ENCODE measurements around the gene TSPEAR. TPM values are rescaled to one million over a fixed set of nuclear protein-coding genes. Genes with fewer than 3 reads are reported as not detected.
"Not testable (repeated sequence)": the region's sequence is repeated elsewhere in the genome, so short reads cannot be mapped to it uniquely, and the experiment has no call there.

The TSPEAR gene
- total RNA-seq, 1 experiment from 2014 or later = not detected

GRCh38 chr21:44603911-44604310, 107.5 kb downstream of the TSPEAR start:
- Mint-ChIP-seq H3K4me3 (ENCODE audit: low read depth, unreplicated experiment) (no peak overlapping the region), H3K36me3 (ENCODE audit: insufficient read depth, unreplicated experiment) (no peaks in the 10 kb centered on the region), H3K9me3 (ENCODE audit: low read depth, unreplicated experiment) (no peaks in the 10 kb centered on the region), H3K27me3 (ENCODE audit: unreplicated experiment) (peaks cover 73% of the 10 kb centered on the region), H3K27ac (ENCODE audit: unreplicated experiment) (no peak overlapping the region), H3K4me1 (ENCODE audit: low read depth, unreplicated experiment) (no peaks in the 10 kb centered on the region)
- BruUV-seq (replicated peaks) = no TSS peak
- CTCF ChIA-PET = no interaction called here
- no peak for TF ChIP-seq CTCF (IDR thresholded peaks at IDR 0.05; ENCODE audit: unreplicated experiment)
- no peak for DNase-seq
- intact Hi-C loops (cut with micrococcal nuclease; ENCODE audit: unreplicated experiment) = no loop called here

DNA sequence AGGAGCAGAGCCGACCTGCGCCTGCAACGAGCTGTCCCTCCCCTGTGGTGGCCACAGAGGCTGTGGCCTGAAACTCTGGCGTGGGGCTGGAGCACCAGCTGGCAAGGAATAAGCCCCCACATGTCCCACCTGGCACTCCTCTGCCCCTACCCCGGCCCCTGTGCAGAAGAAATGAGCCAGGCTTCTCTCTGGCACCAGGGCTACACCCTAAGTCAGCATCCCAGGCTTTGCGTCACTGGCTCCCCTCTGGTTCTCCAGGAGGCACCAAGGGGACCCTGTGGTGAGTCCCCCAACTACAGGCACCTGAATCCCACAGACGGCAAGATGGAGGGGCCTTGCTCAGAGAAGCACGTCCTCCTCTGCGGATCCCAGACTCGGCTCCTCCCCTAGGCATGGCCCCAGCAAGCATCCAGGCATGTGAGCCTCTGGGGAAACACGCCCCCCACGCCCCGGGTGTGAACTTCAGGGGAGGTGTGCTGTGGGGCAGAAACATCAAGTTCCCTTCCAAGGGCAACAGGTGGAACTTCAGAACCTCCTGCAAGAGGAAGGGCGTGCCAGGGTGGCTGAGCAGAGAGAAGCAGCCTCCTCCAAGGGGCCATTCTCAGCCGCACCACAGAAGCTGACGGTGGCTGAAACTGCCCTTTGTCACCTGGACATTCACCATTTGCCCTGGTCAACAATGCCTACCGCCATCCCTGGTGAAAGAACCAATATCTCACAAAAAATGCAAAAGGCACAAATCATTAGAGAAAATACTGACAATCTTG, 108.1 kb downstream of the TSPEAR start:
- BruUV-seq (replicated peaks) = no TSS peak
- no peaks in the 10 kb centered on the region for H3K36me3 Mint-ChIP-seq (ENCODE audit: insufficient read depth, unreplicated experiment)
- DNase-seq = no peak
- no peak overlapping the region for H3K4me3 Mint-ChIP-seq (ENCODE audit: low read depth, unreplicated experiment)
- no peak overlapping the region for H3K27ac Mint-ChIP-seq (ENCODE audit: unreplicated experiment)
- peaks cover 79% of the 10 kb centered on the region for H3K27me3 Mint-ChIP-seq (ENCODE audit: unreplicated experiment)
- intact Hi-C loops (cut with micrococcal nuclease; ENCODE audit: unreplicated experiment) = no loop called here
- no peaks in the 10 kb centered on the region for H3K4me1 Mint-ChIP-seq (ENCODE audit: low read depth, unreplicated experiment)
- no peaks in the 10 kb centered on the region for H3K9me3 Mint-ChIP-seq (ENCODE audit: low read depth, unreplicated experiment)
- CTCF ChIA-PET = no interaction called here
- no peak for TF ChIP-seq CTCF (IDR thresholded peaks at IDR 0.05; ENCODE audit: unreplicated experiment)

DNA sequence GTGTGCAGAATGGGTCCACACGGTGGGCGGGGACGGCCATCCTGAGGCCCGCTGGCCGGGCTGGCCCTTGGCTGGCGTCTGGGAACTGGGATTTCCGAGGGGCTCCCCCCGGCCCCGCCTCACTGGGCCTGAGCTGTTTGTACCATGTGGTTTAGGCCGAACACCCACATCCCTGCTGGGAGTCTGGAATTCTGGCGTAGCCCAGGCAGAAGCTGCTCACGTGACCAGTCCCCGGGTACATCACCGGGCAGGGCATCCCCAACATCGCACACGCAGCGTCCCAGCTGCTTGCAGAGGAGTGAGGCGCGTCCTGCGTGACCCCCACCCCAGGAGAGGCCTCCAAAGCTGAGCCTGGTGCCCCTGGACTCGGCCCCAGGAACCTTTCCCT, 108.9 kb downstream of the TSPEAR start:
- H3K27ac Mint-ChIP-seq (ENCODE audit: unreplicated experiment) = no peak overlapping the region
- no peaks in the 10 kb centered on the region for H3K4me1 Mint-ChIP-seq (ENCODE audit: low read depth, unreplicated experiment)
- CTCF ChIA-PET = no interaction called here
- no peaks in the 10 kb centered on the region for H3K36me3 Mint-ChIP-seq (ENCODE audit: insufficient read depth, unreplicated experiment)
- H3K9me3 Mint-ChIP-seq (ENCODE audit: low read depth, unreplicated experiment) = no peaks in the 10 kb centered on the region
- intact Hi-C loops (cut with micrococcal nuclease; ENCODE audit: unreplicated experiment) = no loop called here
- DNase-seq = no peak
- peaks cover 82% of the 10 kb centered on the region for H3K27me3 Mint-ChIP-seq (ENCODE audit: unreplicated experiment)
- TF ChIP-seq CTCF (IDR thresholded peaks at IDR 0.05; ENCODE audit: unreplicated experiment) = no peak
- no TSS peak for BruUV-seq (replicated peaks)
- no peak overlapping the region for H3K4me3 Mint-ChIP-seq (ENCODE audit: low read depth, unreplicated experiment)

GRCh38 chr21:44601596-44602462, 109.5 kb downstream of the TSPEAR start:
- H3K9me3 Mint-ChIP-seq (ENCODE audit: low read depth, unreplicated experiment) = no peaks in the 10 kb centered on the region
- DNase-seq = no peak
- no peak for TF ChIP-seq CTCF (IDR thresholded peaks at IDR 0.05; ENCODE audit: unreplicated experiment)
- H3K4me3 Mint-ChIP-seq (ENCODE audit: low read depth, unreplicated experiment) = no peak overlapping the region
- H3K4me1 Mint-ChIP-seq (ENCODE audit: low read depth, unreplicated experiment) = no peaks in the 10 kb centered on the region
- intact Hi-C loops (cut with micrococcal nuclease; ENCODE audit: unreplicated experiment) = no loop called here
- peaks cover 82% of the 10 kb centered on the region for H3K27me3 Mint-ChIP-seq (ENCODE audit: unreplicated experiment)
- BruUV-seq (replicated peaks) = no TSS peak
- CTCF ChIA-PET = no interaction called here
- no peak overlapping the region for H3K27ac Mint-ChIP-seq (ENCODE audit: unreplicated experiment)
- no peaks in the 10 kb centered on the region for H3K36me3 Mint-ChIP-seq (ENCODE audit: insufficient read depth, unreplicated experiment)

GRCh38 chr21:44601091-44601490, 110.3 kb downstream of the TSPEAR start:
- intact Hi-C loops (cut with micrococcal nuclease; ENCODE audit: unreplicated experiment); H3K36me3 Mint-ChIP-seq (ENCODE audit: insufficient read depth, unreplicated experiment); H3K27ac Mint-ChIP-seq (ENCODE audit: unreplicated experiment); H3K4me3 Mint-ChIP-seq (ENCODE audit: low read depth, unreplicated experiment); BruUV-seq (replicated peaks); CTCF ChIA-PET; H3K9me3 Mint-ChIP-seq (ENCODE audit: low read depth, unreplicated experiment); DNase-seq; H3K4me1 Mint-ChIP-seq (ENCODE audit: low read depth, unreplicated experiment): not testable (repeated sequence)
- peaks cover 80% of the 10 kb centered on the region for H3K27me3 Mint-ChIP-seq (ENCODE audit: unreplicated experiment)

DNA sequence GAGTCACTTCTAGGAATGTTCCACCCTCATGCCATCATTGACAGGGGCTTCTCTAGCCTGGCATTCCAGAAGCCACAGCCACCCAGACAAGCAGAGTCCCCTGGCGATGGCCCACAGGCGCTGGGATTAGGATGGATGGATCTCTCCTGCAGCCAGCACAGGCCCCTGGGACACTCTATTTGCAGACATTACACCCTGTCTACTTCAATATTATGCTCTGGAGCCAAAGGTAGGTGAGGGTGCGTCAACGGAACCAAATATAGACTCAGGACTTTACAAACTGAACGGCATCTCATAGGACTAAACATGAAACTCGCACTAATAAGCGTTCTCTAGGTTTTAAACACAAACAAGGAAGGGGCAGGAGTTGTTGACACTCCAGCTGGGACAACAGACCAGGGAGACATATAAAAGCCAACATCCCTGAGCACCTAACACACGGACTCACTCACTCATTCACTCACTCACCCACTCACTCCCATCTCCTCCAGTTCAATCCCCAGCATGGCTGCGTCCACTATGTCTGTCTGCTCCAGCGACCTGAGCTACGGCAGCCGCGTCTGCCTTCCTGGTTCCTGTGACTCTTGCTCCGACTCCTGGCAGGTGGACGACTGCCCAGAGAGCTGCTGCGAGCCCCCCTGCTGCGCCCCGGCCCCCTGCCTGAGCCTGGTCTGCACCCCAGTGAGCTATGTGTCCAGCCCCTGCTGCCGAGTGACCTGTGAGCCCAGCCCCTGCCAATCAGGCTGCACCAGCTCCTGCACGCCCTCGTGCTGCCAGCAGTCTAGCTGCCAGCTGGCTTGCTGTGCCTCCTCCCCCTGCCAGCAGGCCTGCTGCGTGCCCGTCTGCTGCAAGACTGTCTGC, 111.0 kb downstream of the TSPEAR start, which contains the start of gene KRTAP10-7:
Gene KRTAP10-7, plus strand, starts transcription at position 480 of the 861 bp plus-strand sequence. Its CDS starts 25 bp downstream, at position 505.
- H3K36me3 Mint-ChIP-seq (ENCODE audit: insufficient read depth, unreplicated experiment); BruUV-seq (replicated peaks); CTCF ChIA-PET; H3K4me1 Mint-ChIP-seq (ENCODE audit: low read depth, unreplicated experiment); H3K4me3 Mint-ChIP-seq (ENCODE audit: low read depth, unreplicated experiment); H3K27ac Mint-ChIP-seq (ENCODE audit: unreplicated experiment); intact Hi-C loops (cut with micrococcal nuclease; ENCODE audit: unreplicated experiment); DNase-seq; H3K9me3 Mint-ChIP-seq (ENCODE audit: low read depth, unreplicated experiment): not testable (repeated sequence)
- peaks cover 81% of the 10 kb centered on the region for H3K27me3 Mint-ChIP-seq (ENCODE audit: unreplicated experiment)

Data from Calu3 (cell line).